ENCODE data around the gene DNAH3.

DNA sequence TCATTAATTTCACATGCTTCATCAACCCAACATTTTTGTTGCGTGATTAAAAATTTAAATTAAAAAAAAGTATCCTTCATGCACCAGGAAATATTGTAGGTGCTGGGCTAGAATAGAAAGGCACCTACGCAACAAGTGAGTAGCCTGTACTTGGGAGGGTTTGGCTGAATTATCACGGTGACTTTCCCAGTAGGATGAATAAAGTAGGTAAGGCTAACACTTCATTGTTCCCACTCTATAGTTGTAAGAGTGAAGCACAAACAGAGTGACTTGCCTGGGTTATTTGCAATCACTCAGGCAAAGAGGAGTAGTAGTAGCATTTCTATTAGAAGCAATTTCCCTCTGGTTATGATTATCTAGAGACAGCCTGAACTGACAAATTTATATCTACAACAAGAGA, 62.5 kb downstream of the DNAH3 start:
- TF ChIP-seq RAD21 (IDR thresholded peaks at IDR 0.05; ENCODE audit: low read depth), result no peak
- TF ChIP-seq, protein P1, sequence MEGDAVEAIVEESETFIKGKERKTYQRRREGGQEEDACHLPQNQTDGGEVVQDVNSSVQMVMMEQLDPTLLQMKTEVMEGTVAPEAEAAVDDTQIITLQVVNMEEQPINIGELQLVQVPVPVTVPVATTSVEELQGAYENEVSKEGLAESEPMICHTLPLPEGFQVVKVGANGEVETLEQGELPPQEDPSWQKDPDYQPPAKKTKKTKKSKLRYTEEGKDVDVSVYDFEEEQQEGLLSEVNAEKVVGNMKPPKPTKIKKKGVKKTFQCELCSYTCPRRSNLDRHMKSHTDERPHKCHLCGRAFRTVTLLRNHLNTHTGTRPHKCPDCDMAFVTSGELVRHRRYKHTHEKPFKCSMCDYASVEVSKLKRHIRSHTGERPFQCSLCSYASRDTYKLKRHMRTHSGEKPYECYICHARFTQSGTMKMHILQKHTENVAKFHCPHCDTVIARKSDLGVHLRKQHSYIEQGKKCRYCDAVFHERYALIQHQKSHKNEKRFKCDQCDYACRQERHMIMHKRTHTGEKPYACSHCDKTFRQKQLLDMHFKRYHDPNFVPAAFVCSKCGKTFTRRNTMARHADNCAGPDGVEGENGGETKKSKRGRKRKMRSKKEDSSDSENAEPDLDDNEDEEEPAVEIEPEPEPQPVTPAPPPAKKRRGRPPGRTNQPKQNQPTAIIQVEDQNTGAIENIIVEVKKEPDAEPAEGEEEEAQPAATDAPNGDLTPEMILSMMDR (IDR thresholded peaks at IDR 0.05 in 2 of 3, conservative IDR thresholded peaks at IDR 0.05 in 1 of 3; ENCODE audit: borderline replicate concordance in 1 of 3, insufficient read depth in 1 of 3, low read depth in 2 of 3, low read length in 2 of 3), result no peak
- TF ChIP-seq EZH2phosphoT487 (IDR thresholded peaks at IDR 0.05; ENCODE audit: borderline replicate concordance), result no peak
- no peak for TF ChIP-seq FOSL1 (IDR thresholded peaks at IDR 0.05; ENCODE audit: low read depth)
- TF ChIP-seq POLR2A (IDR thresholded peaks at IDR 0.05; ENCODE audit: borderline replicate concordance, extremely low read depth, insufficient read depth, insufficient read length), result no peak
- no peak for TF ChIP-seq SIN3A (IDR thresholded peaks at IDR 0.05; ENCODE audit: low read depth)
- TF ChIP-seq ZFX (IDR thresholded peaks at IDR 0.05), result no peak
- no peak for TF ChIP-seq ATF3 (IDR thresholded peaks at IDR 0.05)
